Progenitor cell of endocrine pancreas (in vitro differentiated cells): Measurements from ENCODE around the gene TRIM38. TPM values are rescaled to one million over a fixed set of nuclear protein-coding genes. Genes with fewer than 3 reads are reported as not detected.
A peak's percentile ranks its signal among the peaks of the same experiment; 100 is the strongest.
"Not testable (repeated sequence)": the region's sequence is repeated elsewhere in the genome, so short reads cannot be mapped to it uniquely, and the experiment has no call there.

Source experiments
- DNase-seq: peaks from one replicate; pipeline ENCODE4 v3.0.0; 2021; ENCODE audit warnings: low spot score; ENCODE audit not compliant: unreplicated experiment
- H3K27ac Mint-ChIP-seq: 2 replicates; pipeline ENCODE4 v1.8.0; 2021; ENCODE audit warnings: mild to moderate bottlenecking, moderate library complexity, mixed read lengths
- H3K27me3 Mint-ChIP-seq: 2 replicates; pipeline ENCODE4 v1.8.0; 2021; ENCODE audit warnings: mixed read lengths
- H3K36me3 Mint-ChIP-seq: 2 replicates; pipeline ENCODE4 v1.8.0; 2022; ENCODE audit warnings: mixed read lengths; ENCODE audit not compliant: insufficient read depth
- H3K4me1 Mint-ChIP-seq: 2 replicates; pipeline ENCODE4 v1.8.0; 2021; ENCODE audit warnings: low read depth, mixed read lengths
- H3K4me3 Mint-ChIP-seq: 2 replicates; pipeline ENCODE4 v1.8.0; 2021; ENCODE audit warnings: low read depth, mild to moderate bottlenecking, moderate library complexity, mixed read lengths
- H3K9me3 Mint-ChIP-seq: 2 replicates; pipeline ENCODE4 v1.8.0; 2021; ENCODE audit warnings: low read depth, mixed read lengths
- total RNA-seq: library from RNA; stranded (reverse); gene quantifications from 2 replicates; pipeline ENCODE4 v1.2.1, GENCODE V29; 2021
- TF ChIP-seq, protein P1 (sequence below): fragments of 200-600 bp; sonication (generic); IDR thresholded peaks from one replicate; pipeline ENCODE4 v1.5.0; 2021; ENCODE audit warnings: antibody characterized with exemption, mild to moderate bottlenecking; ENCODE audit not compliant: unreplicated experiment

TRIM38 gene
- total RNA-seq, 1 donor from 2014 or later: 5.9 TPM

DNA sequence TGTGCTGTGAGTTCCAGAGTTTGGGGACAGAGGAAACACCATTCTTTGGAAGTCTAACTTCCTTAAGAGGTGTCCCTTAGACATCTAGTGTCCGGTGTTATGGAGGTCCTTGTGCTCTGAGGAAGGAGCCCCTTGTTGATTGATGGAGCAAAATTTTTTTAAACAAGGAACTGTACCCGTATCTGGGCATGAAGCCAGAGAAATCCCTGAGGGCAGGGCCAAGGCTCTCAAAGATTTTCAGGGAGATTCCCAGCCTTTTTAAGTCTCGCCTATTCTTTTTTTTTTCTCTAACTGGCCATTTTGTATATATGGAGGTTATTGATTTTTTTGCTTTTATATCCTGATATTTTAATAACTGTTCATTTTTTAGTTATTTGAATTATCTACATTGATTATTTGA lies 45.9 kb downstream of the TRIM38 start:
- no peaks in the 10 kb centered on the region for H3K9me3 Mint-ChIP-seq
- no peaks in the 10 kb centered on the region for H3K36me3 Mint-ChIP-seq
- no peaks in the 10 kb centered on the region for H3K27me3 Mint-ChIP-seq
- DNase-seq: no peak
- TF ChIP-seq, protein P1, sequence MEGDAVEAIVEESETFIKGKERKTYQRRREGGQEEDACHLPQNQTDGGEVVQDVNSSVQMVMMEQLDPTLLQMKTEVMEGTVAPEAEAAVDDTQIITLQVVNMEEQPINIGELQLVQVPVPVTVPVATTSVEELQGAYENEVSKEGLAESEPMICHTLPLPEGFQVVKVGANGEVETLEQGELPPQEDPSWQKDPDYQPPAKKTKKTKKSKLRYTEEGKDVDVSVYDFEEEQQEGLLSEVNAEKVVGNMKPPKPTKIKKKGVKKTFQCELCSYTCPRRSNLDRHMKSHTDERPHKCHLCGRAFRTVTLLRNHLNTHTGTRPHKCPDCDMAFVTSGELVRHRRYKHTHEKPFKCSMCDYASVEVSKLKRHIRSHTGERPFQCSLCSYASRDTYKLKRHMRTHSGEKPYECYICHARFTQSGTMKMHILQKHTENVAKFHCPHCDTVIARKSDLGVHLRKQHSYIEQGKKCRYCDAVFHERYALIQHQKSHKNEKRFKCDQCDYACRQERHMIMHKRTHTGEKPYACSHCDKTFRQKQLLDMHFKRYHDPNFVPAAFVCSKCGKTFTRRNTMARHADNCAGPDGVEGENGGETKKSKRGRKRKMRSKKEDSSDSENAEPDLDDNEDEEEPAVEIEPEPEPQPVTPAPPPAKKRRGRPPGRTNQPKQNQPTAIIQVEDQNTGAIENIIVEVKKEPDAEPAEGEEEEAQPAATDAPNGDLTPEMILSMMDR: no peak
- no peak overlapping the region for H3K4me3 Mint-ChIP-seq
- peaks cover 5% of the 10 kb centered on the region for H3K4me1 Mint-ChIP-seq
- no peak overlapping the region for H3K27ac Mint-ChIP-seq

DNA sequence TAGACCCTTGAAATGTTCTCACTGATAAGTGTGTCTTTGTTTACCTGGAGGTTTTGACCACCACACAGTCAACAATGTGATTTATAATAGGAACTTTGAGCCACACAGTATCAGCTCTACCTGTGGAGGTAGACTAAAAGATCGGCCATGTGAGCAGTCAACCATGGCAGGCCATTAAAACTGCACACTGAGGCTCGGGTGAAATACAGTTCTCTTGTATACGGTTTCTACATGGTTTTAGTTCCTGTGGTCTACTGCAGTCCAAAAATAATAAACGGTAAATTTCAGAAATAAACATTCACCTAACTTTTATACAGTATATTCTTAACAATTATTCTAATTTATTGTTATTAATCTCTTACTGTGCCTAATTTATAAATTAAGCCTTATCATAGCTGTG lies 47.2 kb downstream of the TRIM38 start:
- DNase-seq: no peak
- Mint-ChIP-seq H3K4me1 (peaks cover 5% of the 10 kb centered on the region), H3K36me3 (no peaks in the 10 kb centered on the region), H3K27ac (no peak overlapping the region), H3K4me3 (no peak overlapping the region), H3K27me3 (no peaks in the 10 kb centered on the region), H3K9me3 (no peaks in the 10 kb centered on the region)
- TF ChIP-seq, protein P1: no peak

DNA sequence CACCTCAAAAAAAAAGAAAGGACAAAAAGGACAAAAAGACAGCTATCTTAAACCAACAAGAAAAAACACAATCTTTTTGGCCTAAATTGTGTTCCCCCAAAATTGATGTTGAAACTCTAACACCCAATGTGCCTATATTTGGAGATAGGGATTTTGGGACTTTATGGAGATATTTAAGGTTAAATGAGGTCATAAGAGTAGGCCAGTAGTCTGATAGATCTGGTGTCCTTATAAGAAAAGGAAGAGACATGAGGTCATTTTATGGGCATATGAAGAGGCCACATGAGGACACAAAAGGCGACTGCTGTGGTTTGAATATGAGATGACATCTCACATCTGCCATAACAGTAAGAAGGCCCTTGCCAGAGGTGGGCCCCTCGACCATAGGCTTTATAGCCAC lies 49.5 kb downstream of the TRIM38 start:
- H3K27ac Mint-ChIP-seq: no peak overlapping the region
- TF ChIP-seq, protein P1: no peak
- peaks cover 5% of the 10 kb centered on the region for H3K4me1 Mint-ChIP-seq
- no peak for DNase-seq
- H3K4me3 Mint-ChIP-seq: no peak overlapping the region
- H3K36me3 Mint-ChIP-seq: peaks cover 2% of the 10 kb centered on the region
- no peaks in the 10 kb centered on the region for H3K9me3 Mint-ChIP-seq
- no peaks in the 10 kb centered on the region for H3K27me3 Mint-ChIP-seq

DNA sequence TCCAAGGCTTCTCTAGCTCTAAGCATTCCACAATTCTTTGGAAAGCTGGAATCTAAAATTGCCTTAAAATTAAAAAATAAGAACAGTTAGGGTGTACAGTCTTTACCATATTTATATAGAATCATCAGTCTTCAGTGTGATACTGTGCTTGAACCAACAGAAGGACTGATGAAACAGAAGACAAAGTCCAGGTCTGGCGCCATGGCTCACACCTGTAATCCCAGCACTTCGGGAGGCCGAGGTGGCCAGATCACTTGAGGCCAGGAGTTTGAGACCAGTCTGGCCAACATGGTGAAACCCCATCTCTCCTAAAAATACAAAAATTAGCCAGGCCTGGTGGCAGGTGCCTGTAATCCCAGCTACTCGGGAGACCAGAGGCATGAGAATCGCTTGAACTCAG lies 51.8 kb downstream of the TRIM38 start:
- not testable (repeated sequence) for H3K36me3 Mint-ChIP-seq, H3K27ac Mint-ChIP-seq, DNase-seq, H3K27me3 Mint-ChIP-seq, H3K4me3 Mint-ChIP-seq, H3K4me1 Mint-ChIP-seq, H3K9me3 Mint-ChIP-seq

DNA sequence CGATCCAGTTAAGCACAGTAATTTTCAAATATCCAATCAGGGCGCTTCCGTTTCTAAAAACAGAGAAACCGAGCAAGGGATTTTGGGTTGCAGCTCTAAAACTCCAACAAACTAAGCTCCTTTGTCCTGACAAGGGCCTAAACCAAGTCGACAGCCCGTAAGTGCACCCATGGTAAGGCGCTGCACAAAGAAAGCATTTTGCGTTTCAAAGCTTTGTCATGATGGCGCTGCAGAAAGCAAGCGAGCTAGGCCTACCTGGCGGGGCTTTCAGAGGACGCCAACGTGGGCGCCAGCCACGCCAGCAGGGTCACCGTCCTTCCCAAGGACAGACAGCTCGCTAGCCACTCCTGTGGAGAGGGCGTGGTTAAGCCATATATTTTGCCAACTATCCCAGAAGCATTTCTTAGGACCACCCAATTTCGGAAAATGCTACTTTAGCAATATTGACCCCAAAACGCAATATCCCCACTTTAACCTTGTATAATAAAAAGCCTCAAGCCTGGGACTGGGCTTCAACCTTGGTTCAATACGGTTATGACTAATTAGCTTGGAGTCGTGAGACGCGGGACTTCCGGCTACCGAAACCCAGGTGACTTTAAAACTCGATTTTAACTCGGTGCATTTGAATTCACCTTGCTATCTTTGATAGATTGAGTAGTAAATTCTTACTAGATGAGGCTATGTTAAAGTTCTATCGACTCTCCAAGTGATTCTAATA lies 53.8 kb downstream of the TRIM38 start:
- TF ChIP-seq, protein P1: no peak
- Mint-ChIP-seq H3K27ac (peak overlapping the region; percentile 14), H3K4me3 (peak overlapping the region; percentile 64), H3K4me1 (no peaks in the 10 kb centered on the region), H3K36me3 (peaks cover 10% of the 10 kb centered on the region), H3K9me3 (peaks cover 10% of the 10 kb centered on the region), H3K27me3 (no peaks in the 10 kb centered on the region)
- DNase-seq: no peak
